Panc1 (cell line): Measurements from ENCODE around the gene NKX1-2. TPM values are rescaled to one million over a fixed set of nuclear protein-coding genes. Genes with fewer than 3 reads are reported as not detected.

Source experiments
- ATAC-seq: fragments of 200-7000 bp; cut with Tn5 transposase; 2 replicates; pipeline ENCODE4 v1.9.1; 2020; ENCODE audit warnings: mild to moderate bottlenecking, moderate library complexity
- BruUV-seq: library from RNA; stranded (reverse); fragments of 400-500 nt; replicated peaks from 2 replicates; lab custom pipeline; 2021; lab: Mats Ljungman, UMichigan
- CTCF ChIA-PET: fragments of 300-600 bp; sonication (Branson Sonifier 250); formaldehyde crosslinking; loops from one replicate; lab custom pipeline; 2022; ENCODE audit warnings: antibody characterized with exemption; lab: Charles Lee
- POLR2A ChIA-PET: fragments of 300-600 bp; sonication (Branson Sonifier 250); formaldehyde crosslinking; loops from one replicate; lab custom pipeline; 2022; ENCODE audit warnings: antibody characterized with exemption; lab: Charles Lee
- DNase-seq: peaks from one replicate; pipeline ENCODE4 v3.0.0-alpha.2; 2010; ENCODE audit warnings: low read depth, low spot score
- H3K27ac ChIP-seq: 2 replicates; pipeline ENCODE4 v1.5.1; 2011; ENCODE audit warnings: mild to moderate bottlenecking, low read length, inconsistent platforms
- H3K27me3 ChIP-seq: fragments of 200-500 bp; sonication (Bioruptor generic); 2 replicates; pipeline ENCODE4 v1.6.0; 2014; ENCODE audit warnings: low read length, inconsistent platforms; ENCODE audit not compliant: control insufficient read depth, insufficient read depth
- H3K36me3 ChIP-seq: fragments of 200-500 bp; sonication (Bioruptor generic); 2 replicates; pipeline ENCODE4 v1.5.1; 2014; ENCODE audit warnings: inconsistent platforms, mild to moderate bottlenecking, low read length, moderate library complexity; ENCODE audit not compliant: control insufficient read depth, insufficient read depth
- H3K4me1 ChIP-seq: 2 replicates; pipeline ENCODE4 v1.5.1; 2011; ENCODE audit warnings: inconsistent platforms, mild to moderate bottlenecking, low read length, moderate library complexity; ENCODE audit not compliant: control insufficient read depth, insufficient read depth
- H3K4me3 ChIP-seq, 2 experiments: 2 replicates each; pipeline ENCODE4 v1.5.1; 2011 to 2012; ENCODE audit warnings: low read depth in 2 of 2, low read length in 2 of 2, mild to moderate bottlenecking in 2 of 2, inconsistent platforms in 1 of 2, moderate library complexity in 1 of 2
- H3K9me3 ChIP-seq: fragments of 200-500 bp; sonication (Bioruptor generic); 2 replicates; pipeline ENCODE4 v1.5.1; 2014; ENCODE audit warnings: low read depth, mild to moderate bottlenecking, inconsistent platforms, low read length, moderate library complexity; ENCODE audit not compliant: control insufficient read depth, insufficient read depth
- CTCF ChIP-seq: fragments of 450-650 bp; IDR thresholded peaks from 2 replicates; pipeline ENCODE4 v1.5.1; 2017; ENCODE audit warnings: mild to moderate bottlenecking
- POLR2AphosphoS5 ChIP-seq: IDR thresholded peaks from 2 replicates; pipeline ENCODE4 v1.6.1; 2012; ENCODE audit warnings: mild to moderate bottlenecking, low read depth, low read length, moderate library complexity
- REST ChIP-seq, 2 experiments: IDR thresholded peaks; 2 replicates each; pipeline ENCODE4 v1.6.1; 2011 to 2012; ENCODE audit warnings: low read depth in 2 of 2, control low read depth in 1 of 2, low read length in 1 of 2, mild to moderate bottlenecking in 1 of 2, moderate library complexity in 1 of 2; ENCODE audit not compliant: insufficient read depth in 1 of 2
- SIN3A ChIP-seq: IDR thresholded peaks from 2 replicates; pipeline ENCODE4 v1.6.1; 2012; ENCODE audit warnings: low read depth, mild to moderate bottlenecking, low read length, moderate library complexity, borderline replicate concordance; ENCODE audit not compliant: insufficient read depth
- TCF7L2 ChIP-seq: IDR thresholded peaks from 2 replicates; pipeline ENCODE4 v1.6.1; 2011; ENCODE audit warnings: mild to moderate bottlenecking, low read depth, low read length, inconsistent platforms
- in situ Hi-C: cut with HindIII; loops from 2 replicates; pipeline ENCODE4 v1.10.0; 2016; ENCODE audit warnings: low sequenced_read_pairs, low pct_unique_long_range_greater_than_20kb
- intact Hi-C: fragments of 100-400 bp; cut with micrococcal nuclease; formaldehyde crosslinking; loops from one replicate; pipeline ENCODE4 v1.10.0; 2022; ENCODE audit not compliant: unreplicated experiment
- total RNA-seq: library from RNA; stranded (reverse); gene quantifications from one replicate; pipeline ENCODE4 v1.2.1, GENCODE V29; 2021; ENCODE audit not compliant: unreplicated experiment

Gene NKX1-2
- total RNA-seq, 1 experiment from 2014 or later: 0.15 TPM

GRCh38 chr10:124460144-124460543 is 10.3 kb upstream of the NKX1-2 start:
- in situ Hi-C loops: no loop called here
- no peak for ATAC-seq
- H3K9me3 ChIP-seq: no peaks in the 10 kb centered on the region
- no peaks in the 10 kb centered on the region for H3K36me3 ChIP-seq
- H3K4me1 ChIP-seq: peaks cover 4% of the 10 kb centered on the region; the same call in 1 of the 2 replicates
- intact Hi-C loops: no loop called here
- H3K4me3 ChIP-seq: no peak overlapping the region
- POLR2A ChIA-PET: no interaction called here
- no peak for DNase-seq
- H3K27ac ChIP-seq: no peak overlapping the region
- H3K27me3 ChIP-seq: peaks cover 11% of the 10 kb centered on the region
- TF ChIP-seq CTCF: no peak
- no peak for TF ChIP-seq REST (IDR thresholded peaks at IDR 0.05; ENCODE audit: insufficient read depth in 1 of 2, low read depth in 2 of 2, low read length in 1 of 2)
- TF ChIP-seq POLR2AphosphoS5: no peak
- CTCF ChIA-PET: interaction anchor here (0.6 kb wide), 1 partner anchor 64 kb away, joined by 3 read pairs; no protein-coding TSS in a partner anchor
- BruUV-seq: no TSS peak

- Histone ChIP-seq H3K4me1 (0 out of 2 replicates have a peak, but pooled peaks cover 4% of the 10 kb centered on the region), H3K4me3 (no peak overlapping the region), H3K36me3 (no peaks in the 10 kb centered on the region), H3K9me3 (no peaks in the 10 kb centered on the region), H3K27me3 (peaks cover 16% of the 10 kb centered on the region), H3K27ac (no peak overlapping the region)
- POLR2A ChIA-PET: interaction anchor here (0.6 kb wide), 1 partner anchor 1877 kb away, joined by 4 read pairs; no protein-coding TSS in a partner anchor
- TF ChIP-seq TCF7L2 (no peak), CTCF (no peak), POLR2AphosphoS5 (no peak), REST (IDR thresholded peaks at IDR 0.05; ENCODE audit: insufficient read depth in 1 of 2, low read depth in 2 of 2, low read length in 1 of 2) (no peak), SIN3A (no peak)
- intact Hi-C loops: no loop called here
- CTCF ChIA-PET: interaction anchor here (0.6 kb wide), 2 partner anchors 9 to 63 kb away, joined by 3 to 6 read pairs; no protein-coding TSS in a partner anchor
- in situ Hi-C loops: no loop called here
- DNase-seq (no peak), ATAC-seq (no peak)
- BruUV-seq: no TSS peak
These were observed 9.6 kb upstream of the NKX1-2 start for GRCh38 chr10:124459395-124459794.
